Sigmoid colon (tissue), 7 donors: Measurements from ENCODE around the gene PRKN. TPM values are rescaled to one million over a fixed set of nuclear protein-coding genes. Genes with fewer than 3 reads are reported as not detected.

ENCODE experiments used
- DNase-seq: peaks from one replicate; pipeline ENCODE4 v3.0.0-alpha.2; 2019
- H3K27ac ChIP-seq, 4 donors: fragments of 200-600 bp; sonication (generic); one replicate each; pipeline ENCODE4 v1.5.1; 2016 to 2019; ENCODE audit warnings: mild to moderate bottlenecking in 1 of 4
- H3K27me3 ChIP-seq, 3 donors: fragments of 200-600 bp; sonication (generic); one replicate each; pipeline ENCODE4 v1.5.1; 2019; ENCODE audit warnings: mild to moderate bottlenecking in 1 of 3
- H3K36me3 ChIP-seq, 4 donors: fragments of 200-600 bp; sonication (generic); one replicate each; pipeline ENCODE4 v1.5.1; 2016 to 2019
- H3K4me1 ChIP-seq, 4 donors: fragments of 200-600 bp; sonication (generic); one replicate each; pipeline ENCODE4 v1.5.1; 2017 to 2019
- H3K4me3 ChIP-seq, 4 donors: fragments of 200-600 bp; sonication (generic); one replicate each; pipeline ENCODE4 v1.5.1; 2017 to 2019; ENCODE audit warnings: mild to moderate bottlenecking in 2 of 4, moderate library complexity in 1 of 4
- H3K9me3 ChIP-seq, 4 donors: fragments of 200-600 bp in 3 of 4; sonication (generic) in 3 of 4; one replicate each; pipeline versions ENCODE4 v1.5.1 to v1.6.1; 2013 to 2019
- EP300 ChIP-seq, 4 donors: sonication (generic); formaldehyde crosslinking; IDR thresholded peaks; one replicate each; pipeline ENCODE4 v1.6.1; 2017; ENCODE audit warnings: antibody characterized with exemption in 4 of 4
- POLR2A ChIP-seq, 2 donors: fragments of 450-650 bp; IDR thresholded peaks; one replicate each; pipeline ENCODE4 v1.6.1; 2016; ENCODE audit warnings: antibody characterized with exemption in 2 of 2, mild to moderate bottlenecking in 2 of 2, moderate library complexity in 2 of 2
- POLR2AphosphoS5 ChIP-seq, 4 donors: sonication (generic); formaldehyde crosslinking; IDR thresholded peaks; one replicate each; pipeline ENCODE4 v1.6.1; 2017; ENCODE audit warnings: antibody characterized with exemption in 4 of 4
- WGBS, 2 donors: extraction: QIAGEN DNeasy Blood & Tissue Kit; methylation state at CpG; one replicate each; pipeline ENCODE4 v1.1.7; 2013; 5-methylcytosine and 5-hydroxymethylcytosine counted together
- intact Hi-C: fragments of 100-400 bp; cut with DNase I; formaldehyde crosslinking; loops from one replicate; pipeline ENCODE4 v1.15.1; 2023
- polyA plus RNA-seq, 3 donors: library from polyadenylated mRNA; stranded (reverse); fragments of 200-250 nt; gene quantifications; one replicate each; pipeline ENCODE4 v1.2.3, GENCODE V29; 2013
- total RNA-seq, 4 donors: library from RNA; depleted of rRNA; stranded (reverse); fragments of >200 nt; gene quantifications; one replicate each; pipeline ENCODE4 v1.1.0, GENCODE V29; 2016
- TF ChIP-seq, protein P1 (sequence below), 4 experiments: fragments of 450-650 bp in 3 of 4; fragments of 200-600 bp in 1 of 4; IDR thresholded peaks; one replicate each; pipeline ENCODE4 v1.5.1; 2016 to 2019; ENCODE audit warnings: antibody characterized with exemption in 4 of 4, mild to moderate bottlenecking in 3 of 4, moderate library complexity in 2 of 4
- donor health status: healthy with polysubstance abuse.
- donor health status: Bipolar disorder and iron deficiency.
- donor health status: healthy.

The PRKN gene
- total and polyA plus RNA-seq, 7 donors: 0.38 to 173 (median 9.7) TPM

DNA sequence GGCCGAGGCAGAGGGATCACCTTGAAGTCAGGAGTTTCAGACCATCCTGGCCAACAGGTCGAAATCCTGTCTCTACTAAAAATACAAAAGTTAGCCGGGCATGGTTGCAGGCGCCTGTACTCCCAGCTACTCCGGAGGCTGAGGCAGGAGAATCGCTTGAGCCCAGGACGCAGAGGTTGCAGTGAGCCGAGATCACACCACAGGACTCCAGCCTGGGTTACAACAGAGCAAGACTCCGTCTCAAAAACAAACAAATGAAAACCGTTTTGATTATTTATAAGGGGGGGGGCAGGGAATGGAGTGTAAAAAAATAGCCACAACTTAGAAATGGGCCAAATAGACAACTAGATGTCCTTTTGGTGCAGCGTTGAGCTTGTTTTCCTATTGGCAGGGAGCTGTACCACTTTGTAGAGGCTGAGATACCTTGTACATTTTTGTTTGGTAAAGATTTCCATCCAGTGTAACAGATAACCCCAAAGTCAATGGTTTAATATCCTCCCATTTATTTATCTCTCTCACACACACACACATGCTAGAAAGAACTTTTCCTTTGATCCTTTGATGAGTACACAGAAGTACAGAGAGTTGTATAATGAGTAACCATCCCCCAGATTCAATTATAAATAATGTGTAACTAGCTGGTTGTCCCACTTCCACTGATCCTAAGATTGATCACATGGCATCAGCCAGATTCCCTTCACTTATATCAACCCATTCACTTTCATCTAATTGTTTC is 477.5 kb downstream of the PRKN start:
- H3K27ac ChIP-seq: no peak overlapping the region
- no peaks in the 10 kb centered on the region for H3K36me3 ChIP-seq
- no peak overlapping the region for H3K4me3 ChIP-seq
- WGBS, 2 donors: 73 to 85% methylated on average over 11 of the region's 11 CpGs
- H3K4me1 ChIP-seq: no peaks in the 10 kb centered on the region
- H3K9me3 ChIP-seq: no peaks in the 10 kb centered on the region
- intact Hi-C loops: no loop called here
- H3K27me3 ChIP-seq: no peaks in the 10 kb centered on the region
- DNase-seq: no peak
- TF ChIP-seq EP300 (IDR thresholded peaks at IDR 0.05): no peak
- TF ChIP-seq, protein P1, sequence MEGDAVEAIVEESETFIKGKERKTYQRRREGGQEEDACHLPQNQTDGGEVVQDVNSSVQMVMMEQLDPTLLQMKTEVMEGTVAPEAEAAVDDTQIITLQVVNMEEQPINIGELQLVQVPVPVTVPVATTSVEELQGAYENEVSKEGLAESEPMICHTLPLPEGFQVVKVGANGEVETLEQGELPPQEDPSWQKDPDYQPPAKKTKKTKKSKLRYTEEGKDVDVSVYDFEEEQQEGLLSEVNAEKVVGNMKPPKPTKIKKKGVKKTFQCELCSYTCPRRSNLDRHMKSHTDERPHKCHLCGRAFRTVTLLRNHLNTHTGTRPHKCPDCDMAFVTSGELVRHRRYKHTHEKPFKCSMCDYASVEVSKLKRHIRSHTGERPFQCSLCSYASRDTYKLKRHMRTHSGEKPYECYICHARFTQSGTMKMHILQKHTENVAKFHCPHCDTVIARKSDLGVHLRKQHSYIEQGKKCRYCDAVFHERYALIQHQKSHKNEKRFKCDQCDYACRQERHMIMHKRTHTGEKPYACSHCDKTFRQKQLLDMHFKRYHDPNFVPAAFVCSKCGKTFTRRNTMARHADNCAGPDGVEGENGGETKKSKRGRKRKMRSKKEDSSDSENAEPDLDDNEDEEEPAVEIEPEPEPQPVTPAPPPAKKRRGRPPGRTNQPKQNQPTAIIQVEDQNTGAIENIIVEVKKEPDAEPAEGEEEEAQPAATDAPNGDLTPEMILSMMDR (IDR thresholded peaks at IDR 0.05): no peak
- no peak for TF ChIP-seq POLR2AphosphoS5 (IDR thresholded peaks at IDR 0.05)
- no peak for TF ChIP-seq POLR2A (IDR thresholded peaks at IDR 0.05)

DNA sequence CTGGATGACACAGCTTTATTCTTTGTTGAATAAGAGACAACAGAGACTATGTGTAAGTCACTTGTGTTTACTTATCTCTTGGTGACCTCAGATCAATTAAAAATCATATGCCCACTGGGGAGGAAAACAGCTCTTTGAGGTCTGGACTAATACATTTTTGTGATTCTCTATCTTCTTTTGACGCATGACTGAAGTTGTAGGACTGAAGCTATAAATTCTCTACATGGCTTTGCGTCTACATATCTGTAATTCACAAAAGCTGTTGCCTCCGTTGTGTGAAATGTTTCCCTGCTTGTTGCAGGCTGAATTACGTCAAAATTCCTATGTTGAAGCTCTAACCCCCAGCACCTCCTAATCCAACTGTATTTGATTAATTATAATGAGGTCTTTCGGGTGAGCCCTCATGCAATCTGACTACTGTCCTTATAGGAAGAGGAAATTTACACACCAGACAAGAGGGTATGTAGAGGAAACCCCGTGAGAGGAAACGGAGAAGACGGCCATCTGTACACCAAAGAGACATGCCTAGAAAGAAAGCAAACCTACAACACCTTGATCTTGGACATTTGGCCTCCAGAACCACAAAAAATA is 481.6 kb downstream of the PRKN start:
- TF ChIP-seq POLR2A (IDR thresholded peaks at IDR 0.05): no peak
- TF ChIP-seq, protein P1 (IDR thresholded peaks at IDR 0.05): no peak
- TF ChIP-seq EP300 (IDR thresholded peaks at IDR 0.05): no peak
- no peak for TF ChIP-seq POLR2AphosphoS5 (IDR thresholded peaks at IDR 0.05)
- no peak for DNase-seq
- no peaks in the 10 kb centered on the region for H3K9me3 ChIP-seq
- intact Hi-C loops: no loop called here
- H3K27ac ChIP-seq: no peak overlapping the region
- H3K36me3 ChIP-seq: no peaks in the 10 kb centered on the region
- 91 to 92% methylated on average over 8 of the region's 8 CpGs for WGBS, 2 donors
- H3K27me3 ChIP-seq: no peaks in the 10 kb centered on the region
- no peaks in the 10 kb centered on the region for H3K4me1 ChIP-seq
- no peak overlapping the region for H3K4me3 ChIP-seq

DNA sequence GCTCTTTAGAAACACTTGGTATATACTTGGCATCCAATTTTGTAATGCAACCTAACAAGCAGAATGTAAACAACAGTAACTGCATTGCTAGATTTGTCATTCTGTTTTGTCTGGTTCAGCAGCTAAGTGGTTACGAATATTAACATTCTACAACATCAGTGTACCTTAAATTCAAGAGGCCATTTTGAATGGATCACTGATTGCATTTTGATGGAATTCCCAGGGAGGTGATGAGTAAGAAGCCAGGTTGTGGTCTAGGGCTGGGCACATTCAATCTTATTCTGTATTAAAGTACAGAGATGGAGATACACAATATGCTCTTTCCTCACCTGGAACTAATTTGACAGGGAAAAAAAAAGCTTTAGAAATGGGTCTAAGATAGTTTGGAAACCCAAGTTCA is 483.5 kb downstream of the PRKN start:
- Histone ChIP-seq H3K36me3 (no peaks in the 10 kb centered on the region), H3K27me3 (no peaks in the 10 kb centered on the region), H3K4me3 (no peak overlapping the region), H3K4me1 (no peaks in the 10 kb centered on the region), H3K27ac (no peak overlapping the region), H3K9me3 (no peaks in the 10 kb centered on the region)
- intact Hi-C loops: no loop called here
- 91% methylated on average over 1 of the region's 1 CpG for WGBS, 2 donors
- TF ChIP-seq POLR2AphosphoS5 (IDR thresholded peaks at IDR 0.05): no peak
- TF ChIP-seq POLR2A (IDR thresholded peaks at IDR 0.05): no peak
- TF ChIP-seq EP300 (IDR thresholded peaks at IDR 0.05): no peak
- TF ChIP-seq, protein P1 (IDR thresholded peaks at IDR 0.05): no peak
- DNase-seq: no peak

DNA sequence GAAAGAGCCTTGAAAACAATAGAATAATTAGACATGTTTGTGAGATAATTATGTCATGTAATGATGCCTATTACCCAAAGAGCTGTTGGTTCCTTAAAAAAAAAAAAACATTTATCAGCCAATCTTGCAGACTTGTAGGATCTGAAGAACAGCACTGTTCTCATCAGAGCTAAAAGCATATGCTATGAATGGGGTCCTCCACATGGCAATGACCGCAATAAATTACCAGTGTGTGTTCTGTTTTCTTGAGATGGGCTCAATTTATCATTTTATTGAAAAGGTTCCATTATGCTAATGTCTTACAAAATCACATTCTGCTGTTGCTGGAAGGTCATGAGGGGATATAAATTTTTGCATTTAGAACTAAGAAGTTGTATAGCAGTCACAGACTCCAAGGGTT is 484.7 kb downstream of the PRKN start:
- no peaks in the 10 kb centered on the region for H3K4me1 ChIP-seq
- intact Hi-C loops: no loop called here
- no peaks in the 10 kb centered on the region for H3K36me3 ChIP-seq
- no peak for TF ChIP-seq POLR2A (IDR thresholded peaks at IDR 0.05)
- TF ChIP-seq, protein P1 (IDR thresholded peaks at IDR 0.05): no peak
- 95 to 99% methylated on average over 1 of the region's 1 CpG for WGBS, 2 donors
- H3K9me3 ChIP-seq: no peaks in the 10 kb centered on the region
- no peak overlapping the region for H3K27ac ChIP-seq
- H3K4me3 ChIP-seq: no peak overlapping the region
- DNase-seq: no peak
- no peaks in the 10 kb centered on the region for H3K27me3 ChIP-seq
